Dedifferentiated amniotic fluid mesenchymal stem cell (primary cell): Measurements from ENCODE around the gene MEIOB.

ENCODE experiments used
- DNase-seq: peaks from one replicate; pipeline ENCODE4 v3.0.0-alpha.2; 2016; ENCODE audit errors: extremely low spot score

MEIOB gene

DNA sequence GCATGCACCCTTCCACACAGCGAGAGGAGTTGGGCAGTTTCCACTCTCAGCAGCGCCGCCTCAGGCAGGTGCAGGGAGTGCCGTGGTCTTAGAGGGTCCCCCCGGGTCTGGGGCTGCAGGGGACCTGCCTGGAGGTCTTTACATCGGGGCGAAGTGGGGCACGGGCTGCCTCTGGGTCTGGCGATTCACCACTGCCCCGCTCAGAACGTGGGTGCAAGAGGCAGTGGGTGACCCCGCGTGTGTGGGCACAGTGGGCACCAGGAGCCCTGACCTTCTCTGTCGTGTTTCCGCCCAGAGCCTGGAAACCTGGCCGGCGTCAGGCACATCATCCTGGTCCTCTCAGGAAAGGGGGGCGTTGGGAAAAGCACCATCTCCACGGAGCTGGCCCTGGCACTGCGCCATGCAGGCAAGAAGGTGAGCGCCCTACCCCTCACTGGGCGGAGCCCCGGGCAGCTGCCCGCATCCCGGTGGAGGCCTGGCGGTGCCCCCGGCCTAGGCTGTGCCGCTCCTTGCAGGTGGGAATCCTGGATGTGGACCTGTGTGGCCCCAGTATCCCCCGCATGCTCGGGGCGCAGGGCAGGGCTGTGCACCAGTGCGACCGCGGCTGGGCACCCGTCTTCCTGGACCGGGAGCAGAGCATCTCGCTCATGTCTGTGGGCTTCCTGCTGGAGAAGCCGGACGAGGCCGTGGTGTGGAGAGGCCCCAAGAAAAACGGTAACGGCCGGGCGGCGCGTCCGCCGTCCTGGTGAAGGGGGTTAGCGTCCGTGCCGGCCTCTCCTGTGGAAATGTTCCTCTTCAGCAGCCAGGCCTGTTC lies 85.5 kb downstream of the MEIOB start:
- DNase-seq: no peak

DNA sequence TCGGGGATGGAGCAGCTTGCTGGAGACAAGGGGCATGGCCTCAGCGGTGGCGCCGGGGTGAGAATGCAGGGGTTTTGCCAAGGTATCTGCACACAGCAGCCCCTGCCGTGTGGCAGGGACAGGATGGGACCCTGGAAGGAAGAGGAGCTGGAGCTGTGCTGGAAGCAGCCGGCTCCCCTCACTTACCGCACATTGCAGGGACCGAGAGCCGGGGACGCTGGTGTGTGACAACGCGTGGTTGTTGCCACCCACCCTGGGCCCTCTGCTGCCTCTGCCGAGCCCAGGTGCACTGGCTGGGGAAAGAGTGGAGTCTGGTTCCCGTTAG lies 86.2 kb downstream of the MEIOB start:
- no peak for DNase-seq

DNA sequence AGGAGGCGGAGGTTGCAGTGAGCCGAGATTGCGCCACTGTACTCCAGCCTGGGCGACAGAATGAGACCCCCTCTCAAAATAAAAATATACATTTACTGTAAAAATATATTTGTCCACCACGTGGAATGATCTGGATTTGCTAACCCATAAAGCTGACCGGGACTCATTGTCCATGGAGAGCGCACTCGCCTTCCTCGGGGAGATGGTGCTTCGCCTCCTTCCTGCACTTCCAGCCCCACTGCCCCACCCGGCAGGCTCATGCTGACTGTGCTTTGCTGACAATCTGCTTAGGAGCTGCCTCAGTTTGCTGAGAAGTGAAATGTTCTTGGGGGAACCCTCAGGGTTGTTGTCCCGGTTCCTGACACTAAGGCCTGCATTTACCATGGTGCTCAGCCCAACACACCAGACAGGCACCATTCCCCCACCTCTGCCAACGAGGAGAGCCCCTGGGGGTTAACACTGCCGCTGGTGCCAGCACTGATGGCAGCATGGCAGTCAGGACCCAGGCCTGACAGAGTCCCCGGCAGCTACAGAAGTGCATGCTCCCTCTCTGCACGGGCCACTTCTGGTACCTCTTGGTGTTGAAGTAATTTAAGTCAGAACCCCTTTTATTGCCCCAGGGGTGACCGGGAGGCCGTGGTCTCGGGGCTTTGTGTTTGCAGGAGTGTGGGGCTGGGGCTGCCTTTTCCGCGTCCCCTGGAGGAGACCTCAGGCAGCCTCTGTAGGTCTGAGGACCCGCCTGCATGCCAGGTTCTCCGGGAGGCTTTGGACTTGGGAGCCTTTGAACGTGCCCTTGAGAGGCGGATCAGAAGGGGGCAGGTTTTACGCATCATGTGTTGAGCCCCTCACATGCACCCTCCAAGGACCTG lies 86.8 kb downstream of the MEIOB start:
- DNase-seq: no peak
